Uterus (tissue), 4 donors: ENCODE measurements around the gene HCN3. TPM values are rescaled to one million over a fixed set of nuclear protein-coding genes. Genes with fewer than 3 reads are reported as not detected.

Experiments
- DNase-seq, 2 donors: peaks; one replicate each; pipeline ENCODE4 v3.0.0-alpha.2; 2019 to 2020
- H3K27ac ChIP-seq, 2 donors: fragments of 200-600 bp; sonication (generic); 1 replicate in 1 of 2; 2 replicates in 1 of 2; pipeline ENCODE4 v1.5.1; 2016 to 2018
- H3K27me3 ChIP-seq, 2 donors: fragments of 200-600 bp; sonication (generic); one replicate each; pipeline ENCODE4 v1.5.1; 2018 to 2019; ENCODE audit warnings: control low read depth in 1 of 2
- H3K36me3 ChIP-seq, 2 donors: fragments of 200-600 bp; sonication (generic); one replicate each; pipeline ENCODE4 v1.5.1; 2019; ENCODE audit warnings: control low read depth in 1 of 2
- H3K4me1 ChIP-seq, 2 donors: fragments of 200-600 bp; sonication (generic); one replicate each; pipeline ENCODE4 v1.5.1; 2018 to 2019; ENCODE audit warnings: control low read depth in 1 of 2
- H3K4me3 ChIP-seq, 2 donors: fragments of 200-600 bp; sonication (generic); 1 replicate in 1 of 2; 2 replicates in 1 of 2; pipeline ENCODE4 v1.5.1; 2018 to 2019; ENCODE audit warnings: mild to moderate bottlenecking in 1 of 2
- H3K9me3 ChIP-seq, 2 donors: fragments of 200-600 bp; sonication (generic); one replicate each; pipeline ENCODE4 v1.5.1; 2019; ENCODE audit warnings: control low read depth in 1 of 2
- CTCF ChIP-seq, 4 experiments: fragments of 200-600 bp in 2 of 4; fragments of 450-650 bp in 2 of 4; sonication (generic) in 2 of 4; IDR thresholded peaks; one replicate each; pipeline ENCODE4 v1.5.1; 2016 to 2019; ENCODE audit warnings: antibody characterized with exemption in 4 of 4, mild to moderate bottlenecking in 2 of 4, moderate library complexity in 1 of 4
- POLR2A ChIP-seq, 2 donors: fragments of 450-650 bp; IDR thresholded peaks; one replicate each; pipeline ENCODE4 v1.6.1; 2016; ENCODE audit warnings: antibody characterized with exemption in 2 of 2, mild to moderate bottlenecking in 1 of 2, moderate library complexity in 1 of 2
- intact Hi-C: fragments of 100-400 bp; cut with DNase I; formaldehyde crosslinking; loops from one replicate; pipeline ENCODE4 v1.15.1; 2023; ENCODE audit warnings: low total_unique reads
- total RNA-seq, 4 donors: library from RNA; depleted of rRNA in 3 of 4; stranded (reverse); fragments of >200 nt in 3 of 4; gene quantifications; one replicate each; pipeline versions ENCODE4 v1.1.0 to v1.2.4, GENCODE V29; 2014 to 2023
- donor health status: DM: yes; HTN: yes; CAD: no.

The HCN3 gene
- total RNA-seq, 4 donors from 2014 or later: 4.2 to 5.5 TPM; not detected in 2

GRCh38 chr1:155282488-155283091, 5.3 kb downstream of the HCN3 start:
- Histone ChIP-seq H3K36me3 (no peaks in the 10 kb centered on the region), H3K4me3 (no peak overlapping the region), H3K9me3 (no peaks in the 10 kb centered on the region), H3K27me3 (no peaks in the 10 kb centered on the region), H3K27ac (no peak overlapping the region), H3K4me1 (peaks cover 0 to 9% of the 10 kb centered on the region in 2 donors)
- no peak for TF ChIP-seq POLR2A (IDR thresholded peaks at IDR 0.05)
- intact Hi-C loops: no loop called here
- no peak for DNase-seq

GRCh38 chr1:155284476-155284875, 7.2 kb downstream of the HCN3 start:
- Histone ChIP-seq H3K27me3 (no peaks in the 10 kb centered on the region), H3K9me3 (no peaks in the 10 kb centered on the region), H3K36me3 (no peaks in the 10 kb centered on the region), H3K4me3 (no peak overlapping the region), H3K27ac (no peak overlapping the region), H3K4me1 (no peaks in the 10 kb centered on the region)
- intact Hi-C loops: no loop called here
- TF ChIP-seq CTCF (IDR thresholded peaks at IDR 0.05) (no peak), POLR2A (IDR thresholded peaks at IDR 0.05) (no peak)
- no peak for DNase-seq

GRCh38 chr1:155285063-155285462, 7.8 kb downstream of the HCN3 start:
- Histone ChIP-seq H3K27me3 (no peaks in the 10 kb centered on the region), H3K9me3 (no peaks in the 10 kb centered on the region), H3K4me3 (no peak overlapping the region), H3K27ac (no peak overlapping the region), H3K4me1 (no peaks in the 10 kb centered on the region), H3K36me3 (no peaks in the 10 kb centered on the region)
- TF ChIP-seq CTCF (IDR thresholded peaks at IDR 0.05): no peak
- no peak for TF ChIP-seq POLR2A (IDR thresholded peaks at IDR 0.05)
- intact Hi-C loops: no loop called here
- DNase-seq: no peak

GRCh38 chr1:155285631-155286044, 8.4 kb downstream of the HCN3 start:
- Histone ChIP-seq H3K4me1 (no peaks in the 10 kb centered on the region), H3K27me3 (no peaks in the 10 kb centered on the region), H3K36me3 (no peaks in the 10 kb centered on the region), H3K9me3 (no peaks in the 10 kb centered on the region), H3K27ac (no peak overlapping the region), H3K4me3 (no peak overlapping the region)
- intact Hi-C loops: no loop called here
- DNase-seq: no peak
- TF ChIP-seq CTCF (IDR thresholded peaks at IDR 0.05): no peak
- TF ChIP-seq POLR2A (IDR thresholded peaks at IDR 0.05): no peak

- no peak for DNase-seq
- no peaks in the 10 kb centered on the region for H3K27me3 ChIP-seq
- intact Hi-C loops: no loop called here
- no peak overlapping the region for H3K4me3 ChIP-seq
- no peak for TF ChIP-seq POLR2A (IDR thresholded peaks at IDR 0.05)
- TF ChIP-seq CTCF (IDR thresholded peaks at IDR 0.05): no peak
- no peak overlapping the region for H3K27ac ChIP-seq
- H3K9me3 ChIP-seq: no peaks in the 10 kb centered on the region
- H3K4me1 ChIP-seq: no peaks in the 10 kb centered on the region
- no peaks in the 10 kb centered on the region for H3K36me3 ChIP-seq
These were observed 9.3 kb downstream of the HCN3 start for GRCh38 chr1:155286544-155286943.
